Measurements from ENCODE around the gene CDC25C. TPM values are rescaled to one million over a fixed set of nuclear protein-coding genes. Genes with fewer than 3 reads are reported as not detected.

The CDC25C gene
- total RNA-seq, 1 donor from 2014 or later = 3.8 TPM

DNA sequence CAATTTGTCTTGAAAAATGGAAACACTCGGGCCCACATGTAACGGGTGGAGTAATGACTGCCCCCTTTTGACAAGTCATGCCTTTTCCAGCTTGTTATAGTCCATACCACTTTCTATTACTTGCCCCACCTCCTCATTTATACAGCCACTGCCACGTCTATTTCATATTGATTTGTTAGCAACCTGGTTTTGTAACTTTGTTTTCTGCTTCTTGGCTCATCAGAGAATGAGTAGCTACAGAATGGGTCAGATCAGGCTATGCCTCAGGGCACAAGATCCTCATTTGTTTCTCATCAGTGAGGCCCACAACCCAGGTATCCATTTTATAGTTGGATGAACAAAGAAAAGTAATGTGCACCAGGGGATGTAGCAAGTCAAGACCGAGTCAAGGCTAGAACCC lies 58.9 kb downstream of the CDC25C start:
- peaks cover 9% of the 10 kb centered on the region for H3K4me1 Mint-ChIP-seq (ENCODE audit: unreplicated experiment)
- no peak for DNase-seq (ENCODE audit: low spot score)
- H3K4me3 Mint-ChIP-seq (ENCODE audit: unreplicated experiment) = no peak overlapping the region
- H3K36me3 Mint-ChIP-seq (ENCODE audit: low read depth, unreplicated experiment) = peaks cover 5% of the 10 kb centered on the region
- peaks cover 10% of the 10 kb centered on the region for H3K27me3 Mint-ChIP-seq (ENCODE audit: unreplicated experiment)
- H3K9me3 Mint-ChIP-seq (ENCODE audit: unreplicated experiment) = no peaks in the 10 kb centered on the region
- TF ChIP-seq CTCF (IDR thresholded peaks at IDR 0.05; ENCODE audit: unreplicated experiment) = no peak
- H3K27ac Mint-ChIP-seq (ENCODE audit: unreplicated experiment) = no peak overlapping the region

- no peak for TF ChIP-seq CTCF (IDR thresholded peaks at IDR 0.05; ENCODE audit: unreplicated experiment)
- H3K27me3 Mint-ChIP-seq (ENCODE audit: unreplicated experiment) = peaks cover 10% of the 10 kb centered on the region
- peaks cover 7% of the 10 kb centered on the region for H3K4me1 Mint-ChIP-seq (ENCODE audit: unreplicated experiment)
- H3K27ac Mint-ChIP-seq (ENCODE audit: unreplicated experiment) = no peak overlapping the region
- no peak for DNase-seq (ENCODE audit: low spot score)
- H3K9me3 Mint-ChIP-seq (ENCODE audit: unreplicated experiment) = no peaks in the 10 kb centered on the region
- no peak overlapping the region for H3K4me3 Mint-ChIP-seq (ENCODE audit: unreplicated experiment)
- H3K36me3 Mint-ChIP-seq (ENCODE audit: low read depth, unreplicated experiment) = peaks cover 5% of the 10 kb centered on the region
Measured at GRCh38 chr5:138271281-138271680, 60.3 kb downstream of the CDC25C start.

DNA sequence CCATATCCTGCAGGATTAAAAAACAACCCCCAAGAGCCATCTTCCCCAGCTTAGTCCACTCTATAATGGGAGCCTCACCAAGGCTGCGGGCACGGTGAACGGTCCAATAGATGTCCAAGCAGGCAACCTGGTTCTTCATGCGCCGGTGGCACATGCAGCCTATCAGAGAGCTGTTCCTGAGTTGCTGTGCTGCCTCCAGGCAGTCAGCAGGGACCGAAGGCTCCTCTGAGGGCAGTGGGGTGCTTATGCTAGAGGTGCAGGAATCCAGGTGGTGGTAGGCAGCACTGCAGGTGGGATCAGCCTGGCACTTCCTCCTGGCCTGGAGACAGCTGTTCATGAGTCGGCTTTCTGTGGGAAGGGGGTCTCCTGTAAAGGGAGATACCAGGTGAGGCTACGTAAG lies 67.4 kb downstream of the CDC25C start:
- Mint-ChIP-seq H3K4me3 (ENCODE audit: unreplicated experiment) (no peak overlapping the region), H3K27ac (ENCODE audit: unreplicated experiment) (no peak overlapping the region), H3K9me3 (ENCODE audit: unreplicated experiment) (no peaks in the 10 kb centered on the region), H3K27me3 (ENCODE audit: unreplicated experiment) (peaks cover 3% of the 10 kb centered on the region), H3K36me3 (ENCODE audit: low read depth, unreplicated experiment) (no peaks in the 10 kb centered on the region), H3K4me1 (ENCODE audit: unreplicated experiment) (peaks cover 3% of the 10 kb centered on the region)
- no peak for DNase-seq (ENCODE audit: low spot score)
- TF ChIP-seq CTCF (IDR thresholded peaks at IDR 0.05; ENCODE audit: unreplicated experiment) = no peak

DNA sequence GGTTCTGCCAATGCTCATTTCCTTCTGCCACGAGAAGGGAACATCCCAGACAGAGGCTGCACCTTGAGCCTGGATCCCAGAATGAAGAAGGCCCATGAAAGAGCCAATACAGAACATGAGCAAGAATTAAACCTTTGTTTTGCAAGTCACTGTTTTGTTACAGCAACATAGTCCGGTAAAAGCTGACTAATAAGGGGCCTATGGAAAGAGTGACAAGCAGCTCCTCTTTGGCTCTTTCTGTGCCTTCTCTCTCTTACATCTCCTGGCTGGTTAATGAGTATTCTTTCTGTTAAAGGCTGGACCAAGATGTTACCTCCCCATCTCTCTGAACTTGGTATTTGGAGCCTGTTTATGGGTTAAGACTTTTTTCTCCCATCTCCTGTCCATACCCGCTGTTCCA lies 68.0 kb downstream of the CDC25C start:
- peaks cover 3% of the 10 kb centered on the region for H3K27me3 Mint-ChIP-seq (ENCODE audit: unreplicated experiment)
- no peaks in the 10 kb centered on the region for H3K9me3 Mint-ChIP-seq (ENCODE audit: unreplicated experiment)
- TF ChIP-seq CTCF (IDR thresholded peaks at IDR 0.05; ENCODE audit: unreplicated experiment) = no peak
- DNase-seq (ENCODE audit: low spot score) = no peak
- no peaks in the 10 kb centered on the region for H3K36me3 Mint-ChIP-seq (ENCODE audit: low read depth, unreplicated experiment)
- H3K4me1 Mint-ChIP-seq (ENCODE audit: unreplicated experiment) = peaks cover 3% of the 10 kb centered on the region
- no peak overlapping the region for H3K4me3 Mint-ChIP-seq (ENCODE audit: unreplicated experiment)
- H3K27ac Mint-ChIP-seq (ENCODE audit: unreplicated experiment) = no peak overlapping the region

GRCh38 chr5:138258704-138259292 lies 72.8 kb downstream of the CDC25C start:
- H3K4me3 Mint-ChIP-seq (ENCODE audit: unreplicated experiment) = no peak overlapping the region
- no peak overlapping the region for H3K27ac Mint-ChIP-seq (ENCODE audit: unreplicated experiment)

More at GRCh38 chr5:138258704-138259292, 72.8 kb downstream of the CDC25C start:
- no peak for DNase-seq (ENCODE audit: low spot score)
- no peak for TF ChIP-seq CTCF (IDR thresholded peaks at IDR 0.05; ENCODE audit: unreplicated experiment)
- no peaks in the 10 kb centered on the region for H3K9me3 Mint-ChIP-seq (ENCODE audit: unreplicated experiment)
- H3K4me1 Mint-ChIP-seq (ENCODE audit: unreplicated experiment) = peaks cover 3% of the 10 kb centered on the region
- no peaks in the 10 kb centered on the region for H3K36me3 Mint-ChIP-seq (ENCODE audit: low read depth, unreplicated experiment)
- H3K27me3 Mint-ChIP-seq (ENCODE audit: unreplicated experiment) = peaks cover 3% of the 10 kb centered on the region

Measured in endothelial cell (in vitro differentiated cells).